ENCODE measurements around the gene PAX2.

PAX2 gene

DNA sequence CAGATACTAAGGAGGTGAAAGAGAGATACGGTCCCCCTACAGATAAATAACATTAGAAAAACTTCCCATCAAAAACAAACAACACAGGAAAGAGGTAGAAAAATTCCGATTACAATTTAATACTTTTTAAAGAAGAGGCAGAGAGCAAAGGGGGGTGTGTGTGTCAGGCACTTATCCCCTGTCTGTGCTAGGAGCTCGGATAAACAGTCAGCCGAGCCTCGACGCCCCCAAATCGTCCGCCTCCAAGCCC is 3.6 kb downstream of the PAX2 start:
- DNase-seq, result no peak
- intact Hi-C loops (cut with DNase I), result loop anchor here (10.0 kb wide), 1 partner anchor 126 kb away; no protein-coding TSS in a partner anchor

DNA sequence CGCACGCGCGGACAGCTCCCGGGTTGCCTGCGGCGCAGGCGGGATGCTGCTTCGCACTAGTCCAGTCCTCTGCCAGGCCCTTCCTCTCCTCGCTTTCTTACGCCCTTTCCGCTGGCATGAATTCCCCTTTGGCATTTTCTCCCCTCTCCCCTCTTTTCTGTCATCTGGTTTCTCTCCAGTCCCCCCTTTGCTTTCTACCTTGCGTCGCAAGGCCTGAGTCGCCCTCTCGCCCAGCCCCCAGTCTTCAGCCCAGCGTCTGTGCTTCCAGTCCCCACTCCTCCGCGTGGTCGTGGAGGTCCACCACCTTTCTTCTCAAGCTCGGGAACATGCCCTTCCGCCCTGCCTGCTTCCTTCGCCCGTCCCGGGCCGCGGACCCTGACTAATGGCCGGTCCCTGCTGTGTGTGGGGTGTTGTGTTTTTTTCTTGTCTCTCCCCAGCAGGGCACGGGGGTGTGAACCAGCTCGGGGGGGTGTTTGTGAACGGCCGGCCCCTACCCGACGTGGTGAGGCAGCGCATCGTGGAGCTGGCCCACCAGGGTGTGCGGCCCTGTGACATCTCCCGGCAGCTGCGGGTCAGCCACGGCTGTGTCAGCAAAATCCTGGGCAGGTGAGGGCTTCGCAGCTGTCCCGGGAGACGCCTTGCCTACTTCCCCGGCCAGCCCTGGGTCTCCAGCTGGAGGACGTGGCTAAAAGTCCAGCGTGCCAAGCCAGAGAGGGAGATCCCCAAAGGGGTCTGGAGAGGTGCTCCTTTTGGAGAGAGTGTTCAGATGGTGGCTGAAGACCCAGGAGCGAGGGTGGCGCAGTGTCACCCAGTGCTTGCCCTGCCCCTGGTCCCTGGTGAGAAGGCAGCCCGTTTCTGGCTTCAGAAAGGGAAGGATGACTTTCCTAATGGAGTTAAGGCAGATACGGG is 4.2 kb downstream of the PAX2 start:
- intact Hi-C loops (cut with DNase I), result loop anchor here (10.0 kb wide), 1 partner anchor 125 kb away; no protein-coding TSS in a partner anchor
- DNase-seq, result peak in 1 of 10 donors; percentile 64

DNA sequence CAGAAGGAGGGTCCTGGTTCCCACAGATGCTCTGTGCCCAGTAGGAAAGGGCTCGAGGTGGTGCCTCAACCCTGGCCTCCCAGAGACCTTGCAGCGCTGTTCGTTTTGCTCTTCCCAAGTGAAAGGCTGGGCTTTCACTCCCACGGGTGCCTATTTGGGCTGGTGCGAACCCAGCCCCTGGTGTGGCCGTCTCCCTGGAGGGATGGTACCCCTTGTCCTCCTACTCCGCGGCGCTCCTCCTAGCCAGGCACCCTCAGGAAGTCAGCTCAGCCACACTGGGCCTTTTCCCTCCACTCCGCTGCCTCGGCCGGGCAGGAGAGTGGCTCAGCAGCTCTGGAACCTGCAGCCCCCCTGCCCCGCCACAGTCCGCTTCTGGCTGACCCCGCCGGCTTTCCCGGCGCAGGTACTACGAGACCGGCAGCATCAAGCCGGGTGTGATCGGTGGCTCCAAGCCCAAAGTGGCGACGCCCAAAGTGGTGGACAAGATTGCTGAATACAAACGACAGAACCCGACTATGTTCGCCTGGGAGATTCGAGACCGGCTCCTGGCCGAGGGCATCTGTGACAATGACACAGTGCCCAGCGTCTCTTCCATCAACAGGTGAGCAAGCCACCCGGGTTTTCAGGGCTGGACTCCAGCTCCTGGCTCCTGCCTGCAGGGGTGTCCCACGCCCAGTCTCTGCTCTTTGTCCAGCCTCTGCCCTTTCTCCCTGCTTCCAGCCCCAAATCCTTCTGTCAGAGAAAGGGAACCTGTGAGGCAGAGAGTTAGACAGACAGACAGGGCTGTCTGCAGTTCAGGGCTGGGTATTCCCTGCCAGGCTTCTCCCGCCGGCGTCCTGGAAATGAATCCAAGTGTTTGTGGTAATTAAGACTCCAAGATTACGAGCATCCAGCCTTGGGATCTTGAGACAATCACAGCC is 5.2 kb downstream of the PAX2 start:
- DNase-seq, result peak in 1 of 10 donors; percentile 64
- intact Hi-C loops (cut with DNase I), result no loop called here

DNA sequence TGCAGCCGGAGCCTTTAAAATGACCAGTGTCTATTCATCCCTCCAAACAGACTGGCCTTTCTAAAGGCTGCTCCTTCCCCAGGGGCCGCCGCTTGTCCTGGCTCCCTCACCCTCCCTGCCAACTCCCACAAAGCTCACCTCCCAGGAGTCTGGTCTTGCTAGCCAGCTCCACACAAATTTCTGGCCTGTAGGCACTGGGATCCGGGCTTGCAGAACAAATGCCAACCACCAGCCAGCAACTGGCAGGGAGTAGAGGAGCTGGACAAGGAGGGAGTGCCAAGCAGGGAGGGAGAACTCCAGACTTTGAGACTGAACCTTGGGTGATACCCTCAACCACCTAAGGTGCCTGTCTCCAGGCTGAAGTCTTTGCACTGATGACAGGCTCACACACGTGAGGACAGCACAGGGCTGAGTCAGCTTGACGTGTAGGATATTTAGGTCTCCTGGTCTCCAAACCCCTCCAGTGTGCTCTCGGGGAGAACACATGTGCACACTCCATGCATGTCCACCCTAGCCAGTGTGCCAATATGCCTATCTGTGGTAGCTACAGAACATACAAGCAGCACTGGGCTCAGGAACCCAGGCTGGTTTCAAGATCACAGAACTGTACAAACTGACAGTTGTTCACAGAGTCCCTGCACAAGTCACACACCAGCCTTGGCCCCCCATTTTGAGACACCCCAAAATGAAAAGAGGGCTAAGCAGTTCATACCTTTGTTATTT is 6.0 kb downstream of the PAX2 start:
- intact Hi-C loops (cut with DNase I), result no loop called here
- peak in 1 of 10 donors; percentile 78 for DNase-seq

DNA sequence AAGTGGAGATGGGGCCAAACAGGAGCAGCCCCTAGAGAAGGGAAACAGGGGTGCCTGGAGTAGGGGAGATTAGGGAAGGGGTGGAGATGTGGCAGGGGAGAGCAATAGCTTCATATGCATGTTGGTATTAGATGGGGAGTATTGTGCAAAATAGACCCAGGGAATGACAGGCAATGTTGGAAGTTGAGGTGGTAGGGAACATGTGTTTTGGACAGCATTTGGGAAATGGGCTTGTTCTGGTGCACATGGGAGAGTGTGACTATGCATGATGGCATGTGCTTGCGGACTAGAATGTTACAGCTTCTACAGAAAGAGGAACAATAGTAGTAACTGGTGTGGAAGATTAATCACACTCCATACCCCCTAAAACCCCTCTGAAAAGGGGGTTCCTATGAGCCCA is 10.4 kb downstream of the PAX2 start:
- DNase-seq, result no peak
- intact Hi-C loops (cut with DNase I), result no loop called here

DNA sequence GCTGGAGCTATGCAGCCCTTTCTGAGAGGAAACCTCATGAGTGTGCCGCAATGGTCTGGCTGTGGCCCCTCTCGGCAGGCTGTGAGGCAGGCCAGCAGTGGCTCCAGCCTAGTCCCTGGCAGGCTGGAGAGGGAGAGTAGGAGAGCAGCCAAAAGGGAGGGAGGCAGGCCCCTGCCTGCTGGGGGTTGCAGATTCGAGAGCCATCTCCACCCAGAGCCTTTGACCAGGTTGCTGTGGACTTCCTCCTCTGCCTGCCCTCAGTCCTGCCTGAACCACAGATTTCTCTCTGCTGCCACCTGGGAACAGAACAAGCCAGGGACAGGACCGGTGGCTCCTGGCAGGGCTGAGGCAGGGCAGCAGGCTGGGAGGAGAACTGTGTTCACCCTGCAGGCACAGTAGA is 13.9 kb downstream of the PAX2 start:
- DNase-seq, result peak in 1 of 10 donors; percentile 71

DNA sequence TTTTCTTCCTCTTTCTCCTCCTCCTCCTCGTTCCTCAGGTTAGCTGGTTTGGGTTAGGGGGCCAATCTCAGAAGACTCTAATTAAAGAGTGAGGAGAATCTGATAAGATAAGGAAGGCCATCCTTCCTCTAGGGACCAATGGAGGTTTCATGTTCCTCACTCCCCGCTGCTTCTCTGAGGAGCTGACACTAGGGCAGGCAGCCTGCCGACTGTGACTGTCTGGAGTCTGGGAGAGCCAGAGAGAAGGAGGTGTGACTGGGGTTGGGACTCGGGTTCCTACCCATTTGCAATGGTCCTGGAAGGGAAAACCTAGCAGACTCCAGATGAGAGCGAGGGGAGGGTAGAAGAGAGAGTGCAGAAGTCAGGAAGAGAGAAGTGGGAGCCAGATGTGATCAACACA is 15.3 kb downstream of the PAX2 start:
- intact Hi-C loops (cut with DNase I), result no loop called here
- DNase-seq, result peak in 1 of 10 donors; percentile 18

More for the DNA sequence above, 13.9 kb downstream of the PAX2 start:
- intact Hi-C loops (cut with DNase I), result no loop called here

DNA sequence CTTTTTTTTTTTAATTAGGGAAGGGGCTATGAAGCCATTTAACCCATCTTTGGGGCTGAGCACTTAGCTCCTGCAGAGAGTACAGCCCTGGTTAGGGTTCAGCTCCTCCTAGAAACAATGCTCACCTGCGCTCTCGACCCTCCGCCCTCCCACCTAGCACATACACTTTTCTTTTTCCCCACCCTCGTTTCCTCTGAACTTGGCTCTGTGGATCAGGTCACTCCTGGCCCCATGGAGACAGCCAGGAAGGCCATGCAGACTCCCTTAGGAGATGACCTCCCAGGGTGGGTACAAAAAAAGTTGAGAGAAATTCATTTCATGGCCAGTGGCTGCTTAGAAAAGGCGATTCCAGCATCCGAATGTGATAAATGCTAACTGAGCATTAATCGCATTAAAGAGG is 15.8 kb downstream of the PAX2 start:
- DNase-seq, result peak in 1 of 10 donors; percentile 29
- intact Hi-C loops (cut with DNase I), result no loop called here

DNA sequence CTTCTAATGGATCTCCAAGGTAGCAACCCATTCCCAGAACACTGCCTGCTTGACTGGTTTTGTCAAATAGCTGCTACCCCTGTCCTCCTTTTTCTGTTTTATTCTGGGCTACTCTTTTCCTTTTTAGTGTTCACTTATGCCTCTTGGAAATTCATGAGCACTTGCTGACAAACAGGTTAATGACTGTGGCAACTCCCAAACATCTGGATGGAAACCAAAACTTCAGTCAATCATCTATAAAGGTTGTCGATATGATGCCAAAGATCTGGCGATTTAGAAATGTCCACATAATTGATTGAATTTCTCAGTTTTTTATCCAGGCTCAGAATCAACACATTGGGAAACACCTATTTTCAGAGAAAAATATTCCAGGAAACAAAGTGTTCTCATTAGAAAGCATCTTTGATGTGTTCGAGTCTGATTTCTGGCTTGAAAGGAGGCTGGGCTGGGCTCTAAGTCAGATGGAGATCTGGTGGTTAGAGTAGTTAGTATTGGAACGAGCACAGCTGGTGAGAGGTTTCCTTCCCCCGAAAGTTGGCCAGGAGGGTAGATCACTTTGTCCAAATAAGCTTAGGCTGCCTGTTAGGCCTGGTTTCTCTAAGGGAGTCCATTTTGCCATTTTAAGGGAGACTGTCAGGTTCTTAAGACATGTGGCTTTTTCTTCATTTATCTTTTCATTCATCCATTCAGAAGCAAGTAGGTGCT is 17.8 kb downstream of the PAX2 start:
- DNase-seq, result no peak
- intact Hi-C loops (cut with DNase I), result no loop called here

DNA sequence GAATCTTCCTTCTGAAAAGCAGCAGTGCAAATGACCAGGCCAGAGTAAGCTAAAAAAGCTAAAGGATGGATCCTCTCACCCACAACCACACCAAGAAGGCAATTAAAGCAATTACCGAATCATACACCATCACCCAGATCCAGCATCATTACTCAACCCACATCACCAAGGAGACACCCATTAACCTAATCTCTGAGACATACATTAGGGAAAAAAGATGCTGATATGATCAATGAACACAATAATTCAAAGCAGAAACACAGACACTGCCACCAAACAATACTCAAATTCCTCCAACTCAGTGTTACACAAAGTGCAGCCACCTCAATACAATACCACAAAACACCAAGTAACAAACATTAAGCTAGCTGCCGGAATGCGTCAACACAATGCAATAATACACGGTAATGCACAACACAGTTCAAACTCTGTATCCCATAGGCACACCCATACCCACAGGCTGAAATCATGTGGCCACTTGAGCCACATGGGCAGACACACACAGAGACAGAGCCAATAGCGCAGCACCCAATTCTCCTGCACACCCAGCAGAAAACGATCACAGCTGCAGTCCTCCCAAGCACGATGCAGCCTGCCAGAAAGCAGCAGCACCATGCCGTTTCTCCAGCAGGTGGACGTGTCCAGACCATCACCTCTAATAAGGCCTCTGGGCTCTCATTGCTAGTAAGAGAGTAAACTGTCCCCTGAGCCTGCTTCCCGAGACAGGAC is 21.5 kb downstream of the PAX2 start:
- intact Hi-C loops (cut with DNase I), result no loop called here

DNA sequence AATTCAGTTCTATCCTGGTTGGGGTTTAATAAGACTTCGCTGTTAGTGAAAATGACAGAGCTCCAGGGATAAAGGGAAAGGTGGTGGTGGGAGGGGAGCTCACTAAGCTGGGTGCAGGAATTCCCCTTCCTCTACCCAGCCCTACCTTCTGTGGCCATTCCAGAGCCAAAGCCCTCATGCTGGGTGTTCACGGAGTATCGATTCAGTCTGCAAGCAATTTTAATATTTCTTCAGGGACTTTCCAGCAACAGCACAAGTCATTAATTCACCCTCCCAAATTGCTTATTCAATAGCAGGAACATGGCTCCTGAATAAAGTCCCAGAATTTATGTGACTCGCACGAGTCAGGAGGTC is 22.0 kb downstream of the PAX2 start:
- intact Hi-C loops (cut with DNase I), result no loop called here
- DNase-seq, result no peak

More for the DNA sequence above, 21.5 kb downstream of the PAX2 start:
- DNase-seq, result peak in 1 of 10 donors; percentile 18

DNA sequence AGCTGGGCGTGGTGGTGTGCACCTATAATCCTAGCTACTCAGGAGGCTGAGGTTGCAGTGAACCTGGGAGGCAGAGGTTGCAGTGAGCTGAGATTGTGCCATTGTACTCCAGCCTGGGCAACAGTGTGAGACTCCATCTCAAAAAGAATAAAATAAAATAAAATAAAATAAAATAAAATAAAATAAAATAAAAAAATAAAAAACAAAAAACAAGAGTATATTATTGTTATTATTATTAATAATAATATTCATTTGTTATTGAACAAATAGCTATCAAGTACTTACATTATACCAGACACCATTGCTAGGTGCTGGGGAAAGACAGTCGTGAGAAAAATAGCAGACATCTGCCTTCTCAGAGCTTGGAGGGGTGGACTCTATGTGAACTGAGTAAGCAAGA is 24.1 kb downstream of the PAX2 start:
- intact Hi-C loops (cut with DNase I), result no loop called here
- no peak for DNase-seq

DNA sequence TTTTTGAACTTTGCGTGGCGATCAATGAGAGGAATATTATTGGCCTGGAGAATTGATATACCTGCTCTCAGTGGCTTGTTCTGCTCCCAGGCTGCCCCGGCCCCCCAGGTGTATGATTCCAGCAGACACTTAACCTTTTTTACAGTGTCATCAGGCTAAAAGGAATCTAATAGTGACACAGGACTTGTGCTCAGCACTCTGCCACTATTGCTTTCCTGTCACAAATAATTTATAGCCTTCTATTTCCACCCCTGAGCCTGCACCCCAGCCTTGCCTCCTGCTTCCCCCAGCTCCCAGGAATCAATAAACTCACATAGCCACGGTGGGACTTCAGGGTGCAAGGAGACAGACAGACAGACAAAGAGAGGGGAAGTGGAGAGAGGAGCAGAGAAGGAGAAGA is 28.3 kb downstream of the PAX2 start:
- intact Hi-C loops (cut with DNase I), result no loop called here
- peak in 1 of 10 donors; percentile 19 for DNase-seq

DNA sequence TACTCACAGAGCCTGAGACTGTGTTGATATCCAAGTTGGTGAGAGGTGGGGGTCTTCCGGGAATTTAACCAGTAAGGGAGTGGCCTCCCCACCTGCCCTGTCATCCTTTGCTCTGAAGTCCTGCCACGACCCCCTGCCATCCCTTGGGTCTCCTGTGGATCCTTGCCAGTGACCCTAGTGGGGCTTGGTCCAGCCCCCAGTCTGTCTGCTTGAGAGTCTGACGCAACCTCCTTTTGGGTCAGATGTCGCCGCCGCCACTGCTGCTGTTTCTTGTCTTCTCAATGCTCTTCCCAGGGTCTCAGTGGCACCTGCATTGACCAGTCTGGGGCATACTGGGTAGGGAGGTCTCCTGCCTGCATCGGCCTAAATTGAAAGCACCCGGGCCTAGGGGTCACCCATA is 28.8 kb downstream of the PAX2 start:
- DNase-seq, result peak in 1 of 10 donors; percentile 55
- intact Hi-C loops (cut with DNase I), result no loop called here

DNA sequence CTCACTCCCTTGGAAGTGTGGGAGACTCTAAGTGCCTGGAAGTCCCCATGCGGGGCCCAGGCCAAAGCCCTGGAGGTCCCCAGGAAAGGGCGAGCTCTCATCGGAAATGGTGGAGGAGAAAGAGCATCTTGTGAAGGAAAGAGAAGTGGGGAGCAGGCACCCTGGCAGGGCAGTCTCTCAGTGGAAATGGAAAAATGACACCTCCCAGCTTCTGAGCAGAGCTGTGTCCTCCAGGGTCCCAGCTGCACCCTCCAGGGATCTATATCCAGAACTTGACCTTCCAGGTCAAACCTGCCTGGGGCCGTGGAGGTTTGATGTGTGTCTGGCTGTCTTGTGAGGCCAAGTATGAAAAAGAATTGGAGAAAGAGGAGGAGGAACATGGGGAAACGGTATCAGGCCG is 29.5 kb downstream of the PAX2 start:
- intact Hi-C loops (cut with DNase I), result no loop called here
- DNase-seq, result peak in 1 of 10 donors; percentile 40

DNA sequence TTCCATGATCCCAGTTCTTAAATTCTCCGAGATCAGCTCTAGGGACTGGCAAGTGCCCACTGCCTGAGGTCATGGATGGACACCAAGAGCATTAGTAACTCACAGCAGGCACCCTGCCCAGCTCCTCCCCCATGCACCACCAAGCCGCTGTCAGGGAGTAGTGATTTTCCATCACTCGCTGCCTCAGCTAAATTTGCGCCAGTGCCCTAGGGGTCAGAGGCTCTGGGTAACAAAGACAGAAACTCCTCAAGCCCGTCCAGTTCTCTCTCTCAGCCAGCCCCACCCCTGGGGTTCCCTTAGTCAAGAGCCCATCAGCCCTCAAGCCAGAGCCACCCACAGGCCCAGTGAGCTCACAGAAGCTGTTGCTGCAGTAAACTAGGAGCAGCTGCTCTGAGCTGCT is 30.0 kb downstream of the PAX2 start:
- intact Hi-C loops (cut with DNase I), result no loop called here
- peak in 1 of 10 donors; percentile 55 for DNase-seq

DNA sequence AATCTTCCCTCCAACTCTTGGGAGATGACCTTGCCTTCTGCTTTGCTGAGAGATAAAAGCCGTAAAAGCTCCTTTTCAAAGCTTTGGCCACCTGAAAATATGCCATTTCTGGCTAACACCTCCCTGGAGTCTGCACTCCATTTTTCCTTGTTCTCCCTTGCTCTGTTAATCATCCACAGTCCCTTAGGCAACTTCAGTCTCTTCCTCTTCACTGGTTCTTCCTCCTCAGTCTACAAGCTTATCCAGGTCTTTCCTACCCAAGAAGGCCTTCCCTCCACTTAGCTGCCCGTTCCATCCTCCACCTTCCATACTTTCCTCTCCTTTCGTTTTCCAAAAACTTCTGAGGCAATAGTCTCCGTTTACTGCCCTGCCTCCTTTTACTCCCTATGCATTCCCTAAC is 30.5 kb downstream of the PAX2 start:
- intact Hi-C loops (cut with DNase I), result no loop called here
- DNase-seq, result no peak

DNA sequence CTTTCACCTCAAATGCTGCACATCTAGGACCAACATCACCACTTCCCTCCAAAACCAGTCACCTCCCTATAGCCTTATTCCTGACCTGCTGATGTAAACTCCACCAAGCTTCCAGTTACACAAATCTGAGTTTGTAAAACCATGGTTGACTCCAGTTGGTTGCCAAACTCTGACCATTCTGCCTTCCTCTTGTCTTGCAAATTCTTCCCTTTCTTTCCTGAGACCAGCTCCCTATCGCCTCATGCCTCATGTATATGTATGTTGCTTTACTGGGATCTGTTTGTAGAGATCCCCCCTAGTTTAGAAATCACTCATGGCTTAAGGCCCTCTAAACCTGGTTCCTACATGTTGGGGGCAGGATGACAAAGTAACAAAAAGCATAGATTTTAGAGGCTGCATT is 31.3 kb downstream of the PAX2 start:
- intact Hi-C loops (cut with DNase I), result no loop called here
- DNase-seq, result peak in 1 of 10 donors; percentile 25

DNA sequence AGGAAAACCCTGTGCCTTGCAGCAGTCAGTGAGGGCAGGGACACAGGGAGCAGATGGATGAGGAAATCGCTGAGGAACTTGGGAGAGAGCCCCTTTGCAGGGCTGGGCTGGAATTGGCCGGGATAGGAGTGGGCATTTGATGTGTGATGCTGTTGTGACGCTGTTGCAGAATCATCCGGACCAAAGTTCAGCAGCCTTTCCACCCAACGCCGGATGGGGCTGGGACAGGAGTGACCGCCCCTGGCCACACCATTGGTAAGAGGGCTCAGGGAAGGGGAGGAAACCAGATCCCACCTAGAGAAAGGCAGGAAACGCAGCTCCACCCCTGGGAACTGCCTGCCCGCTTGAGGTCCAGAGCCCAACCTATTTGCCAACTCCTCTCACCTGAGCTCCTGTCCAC is 33.9 kb downstream of the PAX2 start:
- peak in 1 of 10 donors; percentile 72 for DNase-seq
- intact Hi-C loops (cut with DNase I), result no loop called here

DNA sequence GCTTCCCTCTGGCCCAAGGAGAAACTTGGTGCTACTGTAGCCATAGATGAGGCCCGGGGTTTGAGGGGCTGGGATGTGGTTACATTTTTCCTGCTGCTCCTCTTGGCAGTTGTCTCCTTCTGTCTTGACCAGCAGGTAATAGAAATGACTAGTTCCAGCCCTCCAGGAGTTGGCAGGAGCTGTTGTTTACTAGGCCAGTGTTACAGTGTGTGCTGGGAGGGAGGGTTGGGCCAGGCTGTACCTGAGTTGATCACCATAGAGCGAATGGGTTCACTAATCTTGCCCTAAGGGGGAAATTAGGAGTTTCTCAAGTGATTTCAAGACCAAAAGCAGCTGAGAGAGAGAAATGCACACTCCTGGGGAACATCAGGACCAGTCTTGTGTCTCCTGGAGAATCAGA is 34.9 kb downstream of the PAX2 start:
- intact Hi-C loops (cut with DNase I), result no loop called here
- DNase-seq, result no peak

Measured in posterior cingulate gyrus (tissue), 11 donors.